SU-DHL-6 (cell line): ENCODE measurements around the gene MCF2.

ENCODE experiments used
- H2AFZ ChIP-seq: fragments of 200-600 bp; sonication (generic); 2 replicates; pipeline ENCODE4 v1.6.1; 2014; ENCODE audit warnings: low read depth, mild to moderate bottlenecking, moderate library complexity, mixed read lengths, antibody characterized with exemption, low read length; ENCODE audit not compliant: severe bottlenecking
- H3F3A ChIP-seq: fragments of 200-600 bp; shearing (Covaris generic); 2 replicates; pipeline ENCODE4 v1.6.0; 2016; ENCODE audit warnings: antibody characterized with exemption, mild to moderate bottlenecking; ENCODE audit not compliant: insufficient read depth
- H3K27ac ChIP-seq: fragments of 200-600 bp; sonication (generic); 2 replicates; pipeline ENCODE4 v1.5.1; 2016; ENCODE audit warnings: low read depth, mild to moderate bottlenecking, low read length, moderate library complexity, mixed read lengths
- H3K27me3 ChIP-seq: fragments of 200-600 bp; sonication (generic), shearing (Covaris generic); 2 replicates; pipeline ENCODE4 v1.6.0; 2014; ENCODE audit warnings: mild to moderate bottlenecking, low read length
- H3K36me3 ChIP-seq: fragments of 200-600 bp; sonication (generic); 2 replicates; pipeline ENCODE4 v1.6.1; 2014; ENCODE audit warnings: mild to moderate bottlenecking, low read length, mixed read lengths
- H3K4me2 ChIP-seq: fragments of 300-600, 200-600 bp; shearing (Covaris generic), sonication (generic); 2 replicates; pipeline ENCODE4 v1.6.0; 2014; ENCODE audit warnings: low read length, low read depth, mild to moderate bottlenecking; ENCODE audit not compliant: poor library complexity, severe bottlenecking
- H3K4me3 ChIP-seq: fragments of 200-600 bp; sonication (generic); 2 replicates; pipeline ENCODE4 v1.5.1; 2014; ENCODE audit warnings: antibody characterized with exemption, low read length, mild to moderate bottlenecking, mixed read lengths; ENCODE audit not compliant: insufficient read depth, poor library complexity, severe bottlenecking
- H3K79me2 ChIP-seq: fragments of 200-600 bp; sonication (generic); 2 replicates; pipeline ENCODE4 v1.6.1; 2014; ENCODE audit warnings: mild to moderate bottlenecking, low read length, moderate library complexity; ENCODE audit not compliant: insufficient read depth
- H3K9ac ChIP-seq: fragments of 200-600 bp; sonication (generic); 2 replicates; pipeline ENCODE4 v1.7.0; 2014; ENCODE audit warnings: mild to moderate bottlenecking, low read length
- H3K9me2 ChIP-seq: fragments of 200-600 bp; sonication (generic); replicated peaks from 2 replicates; pipeline ENCODE4 v1.6.1; 2014; ENCODE audit warnings: low read length; ENCODE audit not compliant: insufficient read depth
- H3K9me3 ChIP-seq: fragments of 200-600 bp; sonication (generic); 2 replicates; pipeline ENCODE4 v1.6.1; 2014; ENCODE audit warnings: low read length, mixed read lengths; ENCODE audit not compliant: insufficient read depth
- H4K20me1 ChIP-seq: fragments of 200-600 bp; sonication (generic); 2 replicates; pipeline ENCODE4 v1.6.1; 2014; ENCODE audit warnings: low read depth, mild to moderate bottlenecking, antibody characterized with exemption, low read length, moderate library complexity, mixed read lengths
- EZH2phosphoT487 ChIP-seq: fragments of 200-600 bp; sonication (generic), shearing (Covaris generic); conservative IDR thresholded peaks from 2 replicates; pipeline ENCODE4 v1.6.1; 2018; ENCODE audit warnings: mild to moderate bottlenecking, antibody characterized with exemption, low read length, moderate library complexity, mixed read lengths
- TF ChIP-seq, protein P1 (sequence below): fragments of 200-600 bp; sonication (generic); IDR thresholded peaks from one replicate; pipeline ENCODE4 v1.5.1; 2017; ENCODE audit warnings: antibody characterized with exemption, mild to moderate bottlenecking, low read length, moderate library complexity; ENCODE audit not compliant: insufficient read depth, poor library complexity, severe bottlenecking

The MCF2 gene

GRCh38 chrX:139554376-139554775, 153.6 kb downstream of the MCF2 start:
- Histone ChIP-seq H3K36me3 (no peaks in the 10 kb centered on the region), H3K4me2 (no peak overlapping the region), H3K79me2 (no peaks in the 10 kb centered on the region), H3K9me3 (no peaks in the 10 kb centered on the region), H3K9ac (no peak overlapping the region), H2AFZ (no peak overlapping the region), H3K27me3 (no peaks in the 10 kb centered on the region), H3F3A (no peaks in the 10 kb centered on the region), H3K27ac (no peak overlapping the region), H3K4me3 (no peak overlapping the region), H3K9me2 (no peaks in the 10 kb centered on the region), H4K20me1 (no peaks in the 10 kb centered on the region)
- TF ChIP-seq, protein P1, sequence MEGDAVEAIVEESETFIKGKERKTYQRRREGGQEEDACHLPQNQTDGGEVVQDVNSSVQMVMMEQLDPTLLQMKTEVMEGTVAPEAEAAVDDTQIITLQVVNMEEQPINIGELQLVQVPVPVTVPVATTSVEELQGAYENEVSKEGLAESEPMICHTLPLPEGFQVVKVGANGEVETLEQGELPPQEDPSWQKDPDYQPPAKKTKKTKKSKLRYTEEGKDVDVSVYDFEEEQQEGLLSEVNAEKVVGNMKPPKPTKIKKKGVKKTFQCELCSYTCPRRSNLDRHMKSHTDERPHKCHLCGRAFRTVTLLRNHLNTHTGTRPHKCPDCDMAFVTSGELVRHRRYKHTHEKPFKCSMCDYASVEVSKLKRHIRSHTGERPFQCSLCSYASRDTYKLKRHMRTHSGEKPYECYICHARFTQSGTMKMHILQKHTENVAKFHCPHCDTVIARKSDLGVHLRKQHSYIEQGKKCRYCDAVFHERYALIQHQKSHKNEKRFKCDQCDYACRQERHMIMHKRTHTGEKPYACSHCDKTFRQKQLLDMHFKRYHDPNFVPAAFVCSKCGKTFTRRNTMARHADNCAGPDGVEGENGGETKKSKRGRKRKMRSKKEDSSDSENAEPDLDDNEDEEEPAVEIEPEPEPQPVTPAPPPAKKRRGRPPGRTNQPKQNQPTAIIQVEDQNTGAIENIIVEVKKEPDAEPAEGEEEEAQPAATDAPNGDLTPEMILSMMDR, result no peak
- TF ChIP-seq EZH2phosphoT487, result no peak

GRCh38 chrX:139544591-139544990, 163.4 kb downstream of the MCF2 start:
- no peak for TF ChIP-seq EZH2phosphoT487
- TF ChIP-seq, protein P1, result no peak
- no peak overlapping the region for H3K4me3 ChIP-seq
- no peak overlapping the region for H3K9ac ChIP-seq
- H3K27ac ChIP-seq, result no peak overlapping the region
- H4K20me1 ChIP-seq, result no peaks in the 10 kb centered on the region
- H3F3A ChIP-seq, result no peaks in the 10 kb centered on the region
- no peaks in the 10 kb centered on the region for H3K9me3 ChIP-seq
- no peak overlapping the region for H2AFZ ChIP-seq
- no peak overlapping the region for H3K4me2 ChIP-seq
- no peaks in the 10 kb centered on the region for H3K36me3 ChIP-seq
- no peaks in the 10 kb centered on the region for H3K9me2 ChIP-seq
- no peaks in the 10 kb centered on the region for H3K27me3 ChIP-seq
- H3K79me2 ChIP-seq, result no peaks in the 10 kb centered on the region

- H3K9me2 ChIP-seq, result no peaks in the 10 kb centered on the region
- H3K4me2 ChIP-seq, result no peak overlapping the region
- H3K27ac ChIP-seq, result no peak overlapping the region
- no peaks in the 10 kb centered on the region for H3K9me3 ChIP-seq
- H3K36me3 ChIP-seq, result no peaks in the 10 kb centered on the region
- H3K9ac ChIP-seq, result no peak overlapping the region
- no peak for TF ChIP-seq EZH2phosphoT487
- TF ChIP-seq, protein P1, result no peak
- H3K79me2 ChIP-seq, result no peaks in the 10 kb centered on the region
- no peaks in the 10 kb centered on the region for H4K20me1 ChIP-seq
- H2AFZ ChIP-seq, result no peak overlapping the region
- no peak overlapping the region for H3K4me3 ChIP-seq
- H3F3A ChIP-seq, result no peaks in the 10 kb centered on the region
- H3K27me3 ChIP-seq, result no peaks in the 10 kb centered on the region
Observed at GRCh38 chrX:139543920-139544319, 164.0 kb downstream of the MCF2 start.
